Measurements from ENCODE around the gene PAN3.

Gene PAN3

DNA sequence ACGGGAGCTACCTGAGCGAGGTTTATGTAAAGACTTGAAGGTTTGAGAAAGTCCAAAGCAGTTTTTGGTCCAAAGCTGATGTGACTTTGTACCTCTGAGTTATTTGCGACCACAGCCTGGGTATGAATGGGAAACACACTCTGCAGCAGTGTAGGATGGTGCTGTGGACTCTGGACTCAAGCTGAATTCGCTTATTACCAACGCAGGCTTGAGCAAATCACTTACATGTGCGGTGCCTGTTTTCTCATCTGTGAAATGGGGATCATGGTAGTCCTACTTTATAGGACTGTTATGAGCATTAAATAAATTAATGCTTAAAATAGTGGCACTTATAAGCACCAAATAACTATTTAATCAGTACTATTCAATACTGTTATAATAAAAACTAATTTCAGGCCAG is 176.5 kb downstream of the PAN3 start:
- DNase-seq, result no peak

DNA sequence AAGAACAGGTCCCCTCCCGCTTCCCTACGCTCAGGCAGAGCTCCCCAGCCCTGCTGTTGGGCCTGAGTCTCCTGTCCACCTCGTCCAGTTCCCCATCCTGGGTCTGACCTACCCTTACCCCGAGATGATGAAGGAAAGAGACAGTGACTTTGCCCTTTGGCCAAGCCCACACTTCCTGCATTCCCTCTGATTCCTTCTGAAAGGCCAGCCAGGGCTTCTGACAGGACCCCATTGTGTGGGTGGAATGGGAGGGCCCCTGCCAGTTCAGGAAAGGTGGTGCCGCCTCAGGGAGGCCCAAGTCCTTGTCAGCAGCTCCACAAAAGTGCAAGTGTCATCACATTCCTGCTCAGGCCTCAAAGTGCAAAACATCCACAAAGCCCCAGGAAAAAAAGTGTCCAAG is 177.8 kb downstream of the PAN3 start:
- no peak for DNase-seq

DNA sequence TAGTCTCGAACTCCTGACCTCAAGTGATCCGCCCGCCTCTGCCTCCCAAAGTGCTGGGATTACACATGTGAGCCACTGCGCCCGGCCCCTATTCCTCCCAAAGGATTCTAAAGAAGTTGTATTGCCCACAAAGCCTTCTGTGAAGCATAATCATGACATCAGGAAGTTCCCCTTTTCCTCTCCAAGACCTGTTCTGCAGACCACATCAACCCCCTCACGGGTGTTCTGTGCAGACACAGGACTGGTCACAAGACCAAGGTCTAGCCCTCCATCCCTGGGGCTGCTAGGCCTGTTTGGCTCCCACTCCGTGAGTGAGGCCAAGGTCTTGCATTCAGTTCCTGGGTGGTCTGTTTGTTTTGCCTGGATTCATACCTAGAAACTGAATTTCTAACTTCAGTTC is 178.5 kb downstream of the PAN3 start:
- no peak for DNase-seq

DNA sequence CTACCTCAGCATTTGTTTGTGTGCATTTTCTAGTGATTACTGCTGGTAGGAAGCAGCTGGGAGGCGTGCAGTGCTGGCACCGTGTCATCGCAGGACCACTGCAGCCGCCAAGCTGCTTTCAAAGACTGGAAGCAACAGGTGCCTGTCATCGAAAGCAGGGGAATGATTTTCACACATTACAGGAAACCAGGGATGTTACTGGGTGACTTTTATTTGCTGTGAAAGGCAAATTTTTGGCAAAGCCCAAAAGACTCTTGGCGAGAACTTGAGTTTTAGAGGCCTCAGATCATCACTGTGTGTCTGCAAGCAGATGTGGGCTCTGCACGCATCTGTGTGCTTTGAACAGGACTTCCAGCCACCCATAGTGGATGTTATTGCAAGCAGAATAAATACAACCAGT is 180.2 kb downstream of the PAN3 start:
- no peak for DNase-seq

DNA sequence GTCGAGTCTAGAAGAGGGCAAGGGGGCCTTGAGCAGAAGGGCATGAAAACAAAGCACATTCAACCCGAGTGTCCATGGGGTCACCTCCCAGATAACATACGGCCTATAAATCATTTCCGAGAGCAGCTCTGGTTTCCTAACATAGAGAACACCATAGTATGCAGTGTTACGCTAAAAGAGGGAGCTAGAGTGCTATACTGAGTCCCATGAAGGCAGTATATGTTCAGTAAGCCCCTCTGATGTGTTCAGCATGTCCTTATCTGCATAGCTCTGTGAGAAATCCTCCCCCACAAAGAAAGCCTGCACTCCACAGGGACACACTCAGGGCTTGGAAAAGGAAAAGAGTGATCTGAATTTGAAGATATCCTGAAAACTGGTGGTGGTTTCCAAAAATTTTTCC is 181.2 kb downstream of the PAN3 start:
- no peak for DNase-seq

DNA sequence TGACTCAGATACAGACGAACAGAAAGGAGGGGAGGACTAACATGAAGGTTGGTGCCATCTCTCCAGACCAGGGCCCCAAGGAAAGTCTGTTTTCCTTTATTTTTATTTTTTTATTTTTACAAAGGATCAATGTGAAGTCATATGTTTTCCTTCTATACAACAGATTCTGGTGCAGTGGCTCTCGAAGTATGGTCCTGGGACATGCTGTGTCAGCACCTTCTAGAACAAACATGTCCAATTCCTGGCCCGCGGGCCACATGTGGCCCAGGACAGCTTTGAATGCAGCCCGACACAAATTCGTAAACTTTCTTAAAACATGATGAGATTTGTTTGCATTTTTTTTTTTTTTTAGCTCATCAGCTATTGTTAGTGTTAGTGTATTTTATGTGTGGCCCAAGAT is 181.9 kb downstream of the PAN3 start:
- no peak for DNase-seq

DNA sequence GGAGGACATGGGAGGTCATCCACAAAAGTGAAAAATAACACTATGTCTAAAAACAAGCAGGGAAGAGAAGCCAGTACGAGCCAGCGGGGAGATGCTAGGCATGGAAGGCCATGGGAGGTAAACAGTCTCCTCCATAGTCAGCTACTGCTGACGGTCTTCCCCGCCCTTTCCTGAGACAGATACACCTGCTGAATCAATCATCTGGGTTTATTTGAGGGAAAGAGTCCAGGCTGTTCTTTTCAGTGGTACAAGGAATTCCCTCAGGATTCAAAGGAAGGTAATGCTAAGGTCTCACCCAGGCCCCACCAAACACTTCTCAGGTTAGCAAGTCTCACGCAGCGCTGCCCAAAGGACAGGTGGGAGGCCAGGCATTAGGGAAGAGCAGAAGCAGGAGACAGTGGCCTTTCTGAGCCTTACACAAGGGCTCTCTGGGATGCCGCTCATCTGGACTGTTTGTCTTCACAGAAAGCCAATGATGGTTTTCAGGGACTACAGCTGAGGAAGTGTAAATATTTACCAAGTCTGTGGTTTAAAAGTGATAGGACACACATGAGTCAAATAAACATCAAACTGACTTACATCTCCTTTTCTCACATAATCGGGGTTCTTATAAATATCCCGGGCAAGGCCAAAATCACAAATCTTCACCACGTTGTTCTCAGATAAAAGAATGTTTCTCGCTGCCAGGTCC is 182.7 kb downstream of the PAN3 start:
- DNase-seq, result peak; percentile 97

DNA sequence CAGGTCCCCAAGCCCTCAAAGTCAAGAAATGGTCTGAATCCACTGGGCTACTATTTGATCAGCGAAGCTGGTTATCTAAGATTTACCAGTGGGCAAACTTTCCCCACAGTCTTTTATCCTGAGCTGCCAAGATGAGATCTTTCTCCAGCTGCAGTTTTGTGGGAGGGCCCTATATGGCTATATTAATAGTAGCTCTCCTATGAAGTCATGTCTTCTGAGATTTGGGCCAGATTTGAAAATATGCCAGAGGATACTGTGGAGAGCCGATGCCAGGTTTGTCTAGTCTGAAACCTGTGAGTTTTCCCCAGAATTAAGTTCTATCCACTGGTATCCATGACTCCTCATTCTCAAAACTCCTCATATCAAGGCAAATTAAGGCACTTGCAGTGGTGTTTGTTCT is 183.4 kb downstream of the PAN3 start:
- DNase-seq, result no peak

DNA sequence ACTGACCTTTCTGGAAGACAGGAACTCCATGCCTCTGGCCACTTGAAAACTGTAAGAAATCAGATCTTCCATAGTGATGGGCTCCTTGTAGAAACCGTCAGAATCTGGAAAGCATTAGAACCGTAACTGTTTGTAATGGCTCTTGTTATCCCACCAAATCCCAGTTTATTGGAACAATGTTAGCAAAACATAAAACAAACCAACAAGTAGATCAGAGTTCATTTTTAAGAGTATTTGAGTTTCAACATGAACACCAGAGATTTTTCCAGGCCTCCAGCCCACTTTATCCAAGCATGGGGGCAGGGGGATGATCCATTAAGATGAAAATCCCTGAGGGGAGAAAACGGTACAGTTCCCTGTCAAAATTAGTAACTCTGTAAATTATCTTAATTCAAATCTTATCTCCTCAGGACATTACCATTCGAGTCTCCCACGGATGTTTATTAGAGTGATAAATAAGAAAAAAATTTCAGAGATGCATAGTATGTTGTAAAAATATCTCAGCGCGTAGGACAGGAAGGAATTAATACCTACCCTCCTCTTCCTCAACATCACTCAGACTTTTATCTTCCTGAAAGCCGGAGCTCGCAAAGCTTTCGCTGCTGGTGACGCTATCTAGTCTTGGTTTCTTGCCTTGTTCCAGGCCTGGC is 184.0 kb downstream of the PAN3 start:
- DNase-seq, result no peak

DNA sequence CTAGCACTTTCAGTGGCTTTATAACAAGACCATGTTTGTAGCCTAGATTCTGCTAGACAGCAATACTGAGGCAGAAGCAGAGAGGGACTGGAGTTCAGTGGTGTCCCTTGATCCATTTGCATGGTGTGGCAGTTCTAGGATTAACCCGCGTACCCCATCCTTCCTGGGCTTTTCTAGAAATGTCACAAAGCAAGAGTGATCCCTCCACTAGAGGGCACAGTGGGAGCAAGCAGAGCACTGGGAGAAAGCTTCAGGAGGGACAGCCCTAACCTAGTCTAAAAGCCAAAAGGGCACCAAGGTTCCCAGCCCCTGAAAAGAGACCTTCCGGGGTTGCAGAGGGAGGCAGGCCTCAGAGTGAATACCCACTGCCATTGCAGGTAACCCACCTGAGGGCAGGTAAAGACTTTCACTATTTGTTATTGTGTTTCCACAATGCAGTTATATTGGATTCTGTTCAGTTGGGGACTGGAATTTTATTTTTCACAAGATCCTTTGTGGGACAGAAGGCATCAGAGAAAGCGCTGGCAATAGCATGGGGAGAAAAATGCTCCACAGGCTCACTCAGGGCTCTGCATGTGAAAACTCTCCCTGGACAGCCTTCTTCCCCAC is 185.9 kb downstream of the PAN3 start:
- DNase-seq, result peak; percentile 82

DNA sequence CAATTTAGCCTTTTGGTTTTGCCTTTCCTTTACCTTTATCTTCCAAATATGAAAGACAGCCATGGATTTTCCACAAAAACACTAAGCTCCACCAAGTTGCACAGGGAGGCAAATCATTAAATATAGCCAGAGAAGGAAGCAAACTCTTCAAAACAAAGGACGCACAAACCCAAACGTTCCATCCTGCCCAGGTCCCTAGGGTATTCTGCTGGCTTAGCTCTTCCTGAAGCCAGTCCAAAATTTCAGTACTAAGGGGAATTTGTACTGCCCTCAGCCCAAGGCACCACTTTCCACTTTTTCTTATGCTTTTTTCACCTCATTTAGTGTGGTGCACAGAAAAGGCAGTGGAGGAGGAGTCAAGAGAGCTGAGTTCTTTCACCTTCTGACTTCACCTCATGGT is 186.7 kb downstream of the PAN3 start:
- no peak for DNase-seq

DNA sequence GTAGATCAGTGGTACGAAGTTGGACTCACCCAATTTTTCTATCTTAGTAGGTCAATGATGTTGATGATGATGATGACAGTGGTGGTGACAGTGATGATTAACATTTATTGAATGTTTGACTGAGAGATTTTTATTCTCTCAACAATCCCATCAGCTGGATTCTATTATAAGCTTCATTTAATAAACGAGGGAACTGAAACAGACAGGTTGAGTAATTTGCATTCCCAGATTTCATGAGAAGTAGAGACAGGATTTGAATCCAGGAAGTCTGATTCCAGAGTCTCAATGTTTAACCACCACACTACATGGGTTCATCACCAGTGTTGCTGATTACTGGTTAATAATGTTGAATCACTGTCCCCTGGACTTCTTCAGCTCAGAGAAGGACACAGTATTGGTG is 187.7 kb downstream of the PAN3 start:
- DNase-seq, result no peak

DNA sequence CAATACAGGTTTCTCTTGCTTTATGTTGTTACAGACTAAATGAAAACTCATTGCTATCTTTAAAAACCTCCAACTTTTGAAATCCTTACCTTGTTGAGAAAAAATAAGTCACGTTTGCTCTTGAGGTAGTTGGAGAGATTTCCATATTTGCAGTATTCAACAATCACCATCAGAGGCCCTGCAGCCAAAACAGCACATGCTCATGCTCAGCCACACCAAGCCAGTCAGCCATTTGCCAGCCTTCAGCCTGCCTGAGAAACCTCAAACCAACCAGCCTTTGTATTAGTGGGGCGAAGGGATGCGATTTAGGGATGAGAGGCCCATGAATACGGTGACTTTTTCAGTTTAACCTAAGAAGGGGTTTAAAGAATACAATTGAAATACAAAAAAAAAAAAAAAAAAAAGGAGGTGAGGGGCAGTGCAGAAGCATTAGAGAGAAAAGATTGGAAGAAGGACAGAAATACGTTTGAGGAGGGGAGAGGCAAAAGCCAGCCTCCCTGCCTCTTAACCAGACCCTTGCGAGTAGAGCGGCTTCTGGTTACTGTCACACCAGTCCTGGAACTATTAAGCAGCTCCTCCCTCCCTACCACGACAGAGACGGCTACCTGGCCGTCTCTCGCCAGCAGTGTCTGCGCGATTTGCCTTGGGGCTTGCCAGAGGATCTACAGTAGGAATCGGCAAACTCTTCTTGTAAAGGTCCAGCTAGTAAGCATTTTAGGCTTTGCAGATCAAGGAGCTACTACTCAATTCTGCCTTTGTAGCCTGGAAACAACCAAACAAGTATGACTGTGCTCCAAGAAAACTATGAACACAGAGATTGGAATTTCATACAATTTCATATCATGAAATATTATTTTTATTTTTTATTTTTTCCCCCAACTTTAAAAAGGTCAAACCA is 189.3 kb downstream of the PAN3 start:
- DNase-seq, result no peak

DNA sequence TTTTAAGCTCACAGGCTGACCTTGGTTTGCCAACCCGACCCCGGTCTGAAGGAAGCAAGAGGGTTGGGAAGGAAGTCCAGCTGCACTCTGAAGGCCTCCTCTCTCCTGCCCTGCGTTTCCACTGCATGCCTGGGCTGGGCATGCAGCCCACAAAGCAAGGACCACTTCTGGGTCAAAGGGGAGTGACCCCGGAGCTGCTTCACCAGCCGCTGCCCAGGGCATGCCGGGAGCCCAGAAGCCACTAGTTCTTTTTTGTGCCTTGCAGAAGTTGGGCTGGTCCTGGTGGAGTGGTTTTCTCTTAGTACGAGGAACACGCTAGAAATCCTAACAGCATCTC is 189.9 kb downstream of the PAN3 start:
- DNase-seq, result no peak

DNA sequence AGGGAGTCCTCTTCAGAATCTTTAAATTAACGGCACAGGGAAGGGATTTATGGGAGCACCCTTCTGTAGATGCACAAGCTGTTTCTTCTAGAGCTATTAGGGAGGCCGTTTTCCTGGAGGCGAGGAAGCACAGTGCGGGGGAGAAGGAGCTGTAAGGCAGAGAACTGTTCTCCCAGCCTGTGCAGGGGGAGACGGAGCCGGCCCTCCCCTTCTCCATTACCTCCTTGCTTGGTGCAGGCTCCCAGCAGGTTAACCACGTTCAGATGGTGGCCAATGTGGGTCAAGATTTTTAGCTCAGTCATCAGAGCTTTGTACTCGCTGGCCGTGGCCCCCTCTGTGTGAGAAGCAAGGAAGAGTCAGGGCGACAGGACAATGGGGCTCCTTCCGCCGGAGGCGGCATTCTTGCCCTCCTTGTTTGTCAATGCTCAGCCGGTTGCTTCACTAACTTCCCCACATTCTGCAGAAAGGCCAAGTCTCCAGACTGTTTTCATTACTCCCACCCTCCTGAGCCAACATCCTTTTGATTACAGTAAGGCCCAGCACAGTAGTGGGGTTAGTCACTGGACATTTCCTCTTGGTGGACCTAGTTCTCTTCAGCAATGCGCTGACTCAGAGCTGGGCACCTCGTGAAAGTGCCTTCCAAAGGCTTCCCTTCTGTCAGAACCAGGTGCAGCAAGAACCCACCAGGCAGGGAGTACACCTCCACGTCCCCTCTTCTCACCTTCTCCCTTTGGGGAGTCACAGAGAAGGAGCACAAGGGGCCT is 191.2 kb downstream of the PAN3 start:
- no peak for DNase-seq

DNA sequence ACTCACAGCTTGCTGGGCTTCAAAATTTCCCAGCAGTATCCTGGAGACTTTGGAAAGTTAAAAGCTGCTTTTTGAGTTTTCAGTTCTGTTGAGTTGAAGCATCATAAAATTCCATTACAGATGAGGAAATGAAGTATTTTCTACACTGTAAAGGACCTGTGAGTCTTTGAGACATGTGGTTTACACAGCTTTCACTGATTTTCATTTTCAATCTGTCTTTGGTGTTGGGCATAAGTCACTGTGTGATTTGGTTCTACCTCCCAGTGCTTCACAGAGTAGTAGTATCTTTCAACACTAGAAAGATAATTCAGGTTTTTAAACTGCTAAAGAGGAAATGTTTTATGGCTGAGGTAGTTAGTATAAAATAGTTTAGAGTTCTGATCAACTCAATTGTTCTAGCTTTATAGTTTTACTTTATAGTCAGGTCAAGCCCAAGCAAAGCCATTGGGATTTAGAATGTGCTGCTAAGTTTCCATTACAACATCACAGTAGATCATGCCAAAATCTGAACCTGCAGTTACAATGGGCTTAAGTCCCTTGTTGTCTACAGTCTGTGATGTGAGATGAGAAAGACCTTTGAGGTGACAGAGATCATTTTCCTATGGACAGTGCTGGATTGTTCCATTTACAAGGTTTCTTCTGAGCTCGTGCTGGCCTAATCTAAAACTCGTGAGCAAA is 195.0 kb downstream of the PAN3 start:
- DNase-seq, result no peak

DNA sequence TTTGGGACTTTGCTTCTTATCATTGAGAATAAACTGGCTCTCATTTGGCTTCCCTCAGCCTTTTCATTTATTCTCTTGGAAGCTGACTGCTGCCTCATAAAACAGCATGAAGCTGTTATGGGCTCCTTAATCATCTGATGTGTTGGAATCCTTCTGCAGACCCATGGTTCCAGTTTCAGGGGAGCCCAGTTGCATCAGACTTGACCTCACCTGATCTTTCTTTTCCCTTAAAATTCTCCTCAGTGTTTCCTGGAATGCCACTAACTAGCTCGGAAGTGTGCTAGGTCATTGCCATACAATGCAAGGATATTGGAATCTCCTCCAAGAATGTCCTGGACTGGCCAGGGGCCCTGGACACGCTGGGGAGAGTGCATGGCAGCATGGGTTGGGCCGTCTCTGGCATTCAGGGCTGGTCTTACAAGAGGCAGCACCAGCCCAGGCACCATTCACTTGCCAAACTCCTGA is 197.9 kb downstream of the PAN3 start:
- no peak for DNase-seq

DNA sequence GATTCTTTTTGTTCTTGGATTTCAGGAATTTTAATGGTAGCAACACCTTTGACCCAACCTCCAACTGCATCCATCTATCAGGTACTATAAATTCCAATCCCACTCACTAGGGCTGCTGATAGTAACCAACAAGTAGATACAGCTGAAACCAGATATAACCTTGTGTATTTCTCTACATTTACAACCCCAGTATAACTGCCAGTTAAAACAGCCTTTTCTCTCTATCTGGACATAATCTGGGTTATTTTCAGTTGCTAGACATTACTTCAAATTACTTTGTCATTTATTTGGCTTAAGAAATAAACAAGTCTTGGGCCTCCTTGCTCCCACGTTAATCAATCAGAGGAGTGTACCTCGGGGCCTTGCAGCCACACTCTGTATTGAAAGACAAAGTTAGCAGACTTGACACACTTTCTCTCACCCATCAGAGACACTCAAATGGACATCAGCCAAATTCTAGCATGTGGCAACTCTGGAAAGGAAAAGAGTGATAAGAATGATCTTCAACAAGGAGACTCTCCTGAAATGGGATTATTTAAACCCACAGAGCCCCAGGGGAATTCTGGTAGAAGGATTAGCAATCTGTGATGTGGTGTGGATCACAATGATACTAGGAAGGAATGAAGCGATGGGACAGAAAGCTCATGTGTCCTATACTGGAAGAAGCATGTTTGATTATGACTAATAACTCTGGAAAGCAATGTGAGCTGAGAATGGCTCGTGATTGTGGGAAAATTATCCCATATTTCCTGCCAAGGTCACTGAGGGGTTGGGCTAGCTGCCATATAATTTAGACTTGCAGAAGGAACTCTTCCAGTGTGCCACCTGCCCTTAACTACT is 199.0 kb downstream of the PAN3 start:
- no peak for DNase-seq

DNA sequence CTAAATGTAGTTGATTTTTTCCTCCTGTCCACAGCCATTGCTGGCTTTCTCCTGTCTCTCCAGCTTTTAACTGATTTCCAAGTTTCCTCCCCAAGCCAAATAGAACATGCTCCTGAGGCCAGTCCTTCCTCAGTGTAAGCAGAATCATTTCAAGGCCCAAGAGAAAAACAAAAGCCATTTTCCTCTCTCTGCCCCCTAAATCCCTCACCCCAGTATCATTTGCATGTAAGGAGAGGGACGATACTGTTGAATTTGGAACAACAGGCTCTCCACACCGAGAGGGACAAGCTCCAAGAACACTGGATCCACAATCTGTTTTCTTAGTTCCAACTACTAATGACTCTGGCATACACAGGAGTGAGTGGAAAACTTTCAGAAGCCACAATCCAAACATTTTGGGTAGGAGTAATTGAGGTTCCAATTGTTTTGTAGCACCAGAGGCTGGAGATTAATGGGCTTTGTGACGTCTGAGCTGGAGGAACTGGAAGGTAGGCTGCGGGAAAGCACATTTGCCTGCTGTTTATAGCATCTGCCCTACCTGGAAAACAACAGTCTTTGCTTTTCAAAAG is 199.7 kb downstream of the PAN3 start:
- DNase-seq, result no peak

DNA sequence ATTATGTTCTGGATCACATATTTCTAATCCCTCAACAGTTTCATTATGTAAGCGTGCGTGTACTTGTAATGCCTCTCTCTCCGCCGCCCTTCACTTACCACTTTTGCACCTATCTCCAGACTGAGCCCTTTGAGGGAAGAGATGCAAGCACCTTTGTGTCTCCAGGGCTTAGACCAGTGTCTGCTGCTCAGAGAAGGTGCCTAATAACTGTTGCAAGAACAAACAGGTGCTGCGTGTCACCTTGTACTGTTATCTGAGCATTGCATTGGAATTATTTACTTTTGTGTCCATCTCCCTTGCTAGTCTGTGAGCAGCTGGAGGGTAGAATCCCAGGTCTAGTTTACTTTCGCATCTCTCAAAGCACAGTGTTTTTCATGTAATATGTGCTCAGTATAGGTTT is 200.4 kb downstream of the PAN3 start:
- no peak for DNase-seq

DNA sequence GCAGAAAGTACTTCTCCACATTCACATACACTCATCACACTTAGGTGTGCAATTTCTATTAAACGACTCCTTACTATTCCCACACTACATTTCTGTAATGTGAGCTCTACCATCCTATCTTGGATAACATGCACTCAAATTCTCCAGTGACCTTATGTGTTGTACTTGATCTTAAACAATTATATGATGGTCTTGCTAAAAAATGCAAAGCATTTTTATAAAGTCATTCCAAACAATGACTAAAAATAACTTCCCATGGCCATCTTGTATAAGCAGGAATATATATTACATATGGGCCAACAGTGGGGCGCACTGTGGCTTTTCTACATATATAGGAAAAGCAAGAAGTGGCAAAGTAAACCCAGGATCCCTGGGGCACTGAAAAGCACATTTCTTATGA is 201.1 kb downstream of the PAN3 start:
- no peak for DNase-seq

All from NCI-H748 treated with DMSO at 0.1 percent for 48 hours (cell line).